Right lobe of liver (tissue), 6 donors: ENCODE data around the gene ZNF665. TPM values are rescaled to one million over a fixed set of nuclear protein-coding genes. Genes with fewer than 3 reads are reported as not detected.
"Not testable (repeated sequence)": the region's sequence is repeated elsewhere in the genome, so short reads cannot be mapped to it uniquely, and the experiment has no call there.

Experiments used
- ATAC-seq, 4 donors: fragments of 200-7000 bp; cut with Tn5 transposase; one replicate each; pipeline ENCODE4 v1.9.1; 2020; ENCODE audit warnings: mild to moderate bottlenecking in 4 of 4, moderate library complexity in 4 of 4
- DNase-seq, 3 donors: peaks; one replicate each; pipeline ENCODE4 v3.0.0-alpha.2; 2020
- H3K27ac ChIP-seq, 3 donors: fragments of 200-600 bp; one replicate each; pipeline ENCODE4 v1.8.0; 2022
- H3K27me3 ChIP-seq, 2 donors: fragments of 200-600 bp; one replicate each; pipeline ENCODE4 v1.8.0; 2022
- H3K36me3 ChIP-seq, 4 donors: fragments of 200-600 bp; sonication (generic) in 1 of 4; one replicate each; pipeline versions ENCODE4 v1.5.1 to v1.8.0; 2017 to 2022; ENCODE audit warnings: control low read depth in 1 of 4
- H3K4me1 ChIP-seq, 4 donors: fragments of 200-600 bp; sonication (generic) in 1 of 4; one replicate each; pipeline versions ENCODE4 v1.5.1 to v1.8.0; 2017 to 2022; ENCODE audit warnings: control low read depth in 1 of 4
- H3K4me3 ChIP-seq, 3 donors: fragments of 200-600 bp; one replicate each; pipeline ENCODE4 v1.8.0; 2022
- H3K9me3 ChIP-seq, 4 donors: fragments of 200-600 bp; sonication (generic) in 1 of 4; one replicate each; pipeline versions ENCODE4 v1.5.1 to v1.8.0; 2017 to 2022; ENCODE audit warnings: control low read depth in 1 of 4
- POLR2A ChIP-seq: fragments of 450-650 bp; IDR thresholded peaks from one replicate; pipeline ENCODE4 v1.6.1; 2017; ENCODE audit warnings: antibody characterized with exemption, mild to moderate bottlenecking
- WGBS: methylation state at CpG from one replicate; pipeline ENCODE4 v1.1.6; 2018; ENCODE audit warnings: low coverage, low lambda C conversion rate; ENCODE audit not compliant: insufficient coverage; ENCODE audit errors: missing lambda C conversion rate; 5-methylcytosine and 5-hydroxymethylcytosine counted together
- intact Hi-C, 2 donors: fragments of 100-400 bp; cut with DNase I; formaldehyde crosslinking; loops; one replicate each; pipeline versions ENCODE4 v1.11.2 to v1.14.1; 2022
- long read RNA-seq: library from polyadenylated mRNA; unstranded; transcript quantifications from one replicate; pipeline ENCODE4 v2.0.0, GENCODE V29; 2019
- total RNA-seq, 6 experiments: library from RNA; depleted of rRNA in 2 of 6; stranded (reverse); fragments of >200 nt in 2 of 6; fragmentation: NEBNext Ultra II Directional in 3 of 6; extraction: Animal tissue kit (Norgen Biotek cat#: 25700) in 3 of 6; gene quantifications; one replicate each; pipeline versions ENCODE4 v1.1.0 to v1.2.4, GENCODE V29; 2016 to 2023
- TF ChIP-seq, protein P1 (sequence below), 4 donors: fragments of 200-600 bp in 3 of 4; fragments of 450-650 bp in 1 of 4; IDR thresholded peaks; one replicate each; pipeline versions ENCODE4 v1.5.1 to v1.8.0; 2016 to 2022; ENCODE audit warnings: antibody characterized with exemption in 4 of 4, mild to moderate bottlenecking in 2 of 4
- donor health status: DM: no; HTN: yes; CAD: no.
- donor health status: DM: no; HTN: no; CAD: no.
- donor health status: DM: no; HTN: no; CAD: no.
- donor health status: DM: no; HTN: yes; CAD: no.
- donor health status: DM: no; HTN: yes; CAD: no.

The ZNF665 gene
- total RNA-seq: under 1 TPM in 5 of 6 experiments, not detected in 1; 0.09 to 0.47 (median 0.32) TPM
- long read RNA-seq: 0 reads

DNA sequence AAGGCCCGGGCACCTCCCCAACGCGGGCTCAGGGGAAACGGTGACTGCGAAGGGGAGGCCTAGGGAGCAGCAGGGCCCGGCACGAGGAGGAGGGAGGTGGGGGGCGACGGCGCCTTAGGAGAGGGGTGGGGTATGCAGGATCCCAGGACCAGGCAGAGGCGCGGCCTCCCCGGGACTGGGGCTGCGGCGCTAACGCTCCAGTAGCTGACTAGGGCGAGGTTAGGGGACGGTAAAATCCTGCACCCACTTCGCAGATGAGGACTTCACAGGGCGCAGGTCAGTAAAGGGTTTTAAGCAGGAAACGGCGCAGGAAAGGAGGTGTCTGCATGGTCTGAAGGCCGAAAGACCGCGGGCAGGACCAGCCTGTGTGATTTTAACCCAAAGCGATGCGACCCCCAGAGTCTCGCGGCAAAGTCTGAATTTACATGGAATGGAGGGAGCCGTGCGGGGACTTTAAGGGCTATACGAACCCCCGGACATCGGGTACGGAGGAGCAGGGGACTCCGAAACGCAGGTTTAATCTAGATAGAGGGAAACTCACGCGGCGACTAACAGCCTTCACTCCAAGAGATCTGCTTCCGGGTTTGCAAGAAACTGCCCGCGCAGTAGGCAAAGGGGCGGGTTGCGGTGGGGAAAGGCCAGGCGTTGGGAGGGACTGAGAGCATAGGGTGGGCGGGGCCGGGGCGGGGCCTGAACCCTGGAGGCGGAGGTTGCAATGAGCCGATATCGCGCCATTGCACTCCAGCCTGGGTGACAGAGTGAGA is at the start of gene ZNF665:
ZNF665 (minus strand) TSS at position 588 of the 764 bp plus-strand sequence. CDS start 10,460 bp downstream, outside the sequence.
- H3K27me3 ChIP-seq: no peaks in the 10 kb centered on the region
- intact Hi-C loops: no loop called here
- ATAC-seq: peak; percentile 64 to 75 (median 72)
- H3K4me1 ChIP-seq: peaks cover 0 to 4% (median 0%) of the 10 kb centered on the region in 4 donors
- peak; percentile 29 for TF ChIP-seq POLR2A
- TF ChIP-seq, protein P1, sequence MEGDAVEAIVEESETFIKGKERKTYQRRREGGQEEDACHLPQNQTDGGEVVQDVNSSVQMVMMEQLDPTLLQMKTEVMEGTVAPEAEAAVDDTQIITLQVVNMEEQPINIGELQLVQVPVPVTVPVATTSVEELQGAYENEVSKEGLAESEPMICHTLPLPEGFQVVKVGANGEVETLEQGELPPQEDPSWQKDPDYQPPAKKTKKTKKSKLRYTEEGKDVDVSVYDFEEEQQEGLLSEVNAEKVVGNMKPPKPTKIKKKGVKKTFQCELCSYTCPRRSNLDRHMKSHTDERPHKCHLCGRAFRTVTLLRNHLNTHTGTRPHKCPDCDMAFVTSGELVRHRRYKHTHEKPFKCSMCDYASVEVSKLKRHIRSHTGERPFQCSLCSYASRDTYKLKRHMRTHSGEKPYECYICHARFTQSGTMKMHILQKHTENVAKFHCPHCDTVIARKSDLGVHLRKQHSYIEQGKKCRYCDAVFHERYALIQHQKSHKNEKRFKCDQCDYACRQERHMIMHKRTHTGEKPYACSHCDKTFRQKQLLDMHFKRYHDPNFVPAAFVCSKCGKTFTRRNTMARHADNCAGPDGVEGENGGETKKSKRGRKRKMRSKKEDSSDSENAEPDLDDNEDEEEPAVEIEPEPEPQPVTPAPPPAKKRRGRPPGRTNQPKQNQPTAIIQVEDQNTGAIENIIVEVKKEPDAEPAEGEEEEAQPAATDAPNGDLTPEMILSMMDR (IDR thresholded peaks at IDR 0.05): no peak
- H3K27ac ChIP-seq: peak within 1 kb of the TSS in 1 of 3 donors; percentile 8
- peak within 1 kb of the TSS; percentile 50 to 54 (median 52) for H3K4me3 ChIP-seq
- 3% methylated on average over 38 of the region's 53 CpGs for WGBS
- peak; percentile 67 to 83 (median 76) for DNase-seq
- no peaks in the 10 kb centered on the region for H3K36me3 ChIP-seq
- H3K9me3 ChIP-seq: no peaks in the 10 kb centered on the region

DNA sequence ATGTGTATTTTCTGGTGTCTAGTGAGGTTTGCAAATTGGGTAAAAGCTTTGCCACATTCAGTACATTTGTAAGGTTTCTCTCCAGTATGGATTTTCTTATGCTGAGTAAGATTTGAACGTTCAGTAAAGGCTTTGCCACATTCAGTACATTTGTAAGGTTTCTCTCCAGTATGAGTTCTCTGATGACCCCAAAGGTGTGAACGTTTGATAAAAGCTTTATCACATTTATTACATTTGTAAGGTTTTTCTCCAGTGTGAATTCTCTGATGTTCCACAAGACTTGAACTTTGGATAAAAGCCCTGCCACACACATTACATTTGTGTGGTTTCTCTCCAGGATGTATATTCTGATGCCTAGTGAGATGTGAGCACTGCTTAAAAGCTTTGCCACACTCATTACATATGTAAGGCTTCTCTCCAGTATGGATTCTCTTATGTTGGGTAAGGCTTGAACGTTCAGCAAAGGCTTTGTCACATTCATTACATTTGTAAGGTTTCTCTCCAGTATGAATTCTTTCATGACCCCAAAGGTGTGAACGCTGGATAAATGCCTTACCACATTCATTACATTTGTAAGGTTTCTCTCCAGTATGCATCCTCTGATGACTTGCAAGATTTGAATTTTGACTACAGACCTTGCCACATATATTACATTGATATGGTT is 44.1 kb upstream of the ZNF665 start:
- Histone ChIP-seq H3K9me3 (peaks cover 0 to 43% (median 15%) of the 10 kb centered on the region in 4 donors), H3K4me3 (no peak overlapping the region), H3K4me1 (no peaks in the 10 kb centered on the region), H3K27me3 (no peaks in the 10 kb centered on the region), H3K27ac (no peak overlapping the region), H3K36me3 (no peaks in the 10 kb centered on the region)
- TF ChIP-seq POLR2A: no peak
- TF ChIP-seq, protein P1 (IDR thresholded peaks at IDR 0.05): no peak
- no peak for ATAC-seq
- DNase-seq: no peak
- 76% methylated on average over 4 of the region's 4 CpGs for WGBS
- intact Hi-C loops: no loop called here

DNA sequence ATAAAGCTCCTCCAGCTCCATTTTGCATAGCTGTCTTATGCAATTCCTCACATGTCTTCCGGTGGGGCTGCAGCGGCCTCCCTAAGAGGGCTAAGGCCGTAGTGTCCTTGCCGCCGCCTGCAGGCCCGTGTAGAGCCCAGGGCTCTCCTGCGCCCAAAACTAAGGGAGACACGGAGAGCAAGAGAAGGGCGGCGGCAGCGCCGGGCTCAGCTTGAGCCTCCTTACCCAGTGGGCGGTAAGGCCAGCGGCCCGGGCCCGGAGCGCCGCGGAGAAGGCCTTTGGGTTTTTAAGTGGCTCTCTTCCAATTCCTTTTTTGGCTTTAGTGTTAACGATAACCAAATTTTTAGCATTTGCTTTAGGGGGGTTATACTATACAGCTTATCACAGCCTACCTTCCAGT is 31.4 kb upstream of the ZNF665 start:
- no peaks in the 10 kb centered on the region for H3K27me3 ChIP-seq
- no peaks in the 10 kb centered on the region for H3K4me1 ChIP-seq
- H3K36me3 ChIP-seq: no peaks in the 10 kb centered on the region
- ATAC-seq (no peak), DNase-seq (no peak)
- H3K27ac ChIP-seq: no peak overlapping the region
- no peak overlapping the region for H3K4me3 ChIP-seq
- 86% methylated on average over 6 of the region's 20 CpGs for WGBS
- TF ChIP-seq, protein P1 (IDR thresholded peaks at IDR 0.05): no peak
- no peak for TF ChIP-seq POLR2A
- intact Hi-C loops: no loop called here
- H3K9me3 ChIP-seq: peaks cover 0 to 32% (median 13%) of the 10 kb centered on the region in 4 donors

DNA sequence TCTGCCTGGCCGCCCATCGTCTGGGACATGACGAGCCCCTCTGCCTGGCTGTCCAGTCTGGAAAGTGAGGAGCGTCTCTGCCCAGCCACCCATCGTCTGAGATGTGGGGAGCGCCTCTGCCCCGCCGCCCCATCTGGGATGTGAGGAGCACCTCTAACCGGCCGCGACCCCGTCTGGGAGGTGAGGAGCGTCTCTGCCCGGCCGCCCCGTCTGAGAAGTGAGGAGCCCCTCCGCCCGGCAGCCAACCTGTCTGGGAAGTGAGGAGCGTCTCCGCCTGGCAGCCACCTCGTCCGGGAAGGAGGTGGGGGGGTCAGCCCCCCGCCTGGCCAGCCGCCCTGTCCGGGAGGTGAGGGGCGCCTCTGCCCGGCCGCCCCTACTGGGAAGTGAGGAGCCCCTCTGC is 29.6 kb upstream of the ZNF665 start:
- H3K4me1 ChIP-seq, ATAC-seq, H3K4me3 ChIP-seq, H3K27me3 ChIP-seq, H3K27ac ChIP-seq, H3K36me3 ChIP-seq, DNase-seq, intact Hi-C loops: not testable (repeated sequence)
- peaks cover 0 to 30% (median 19%) of the 10 kb centered on the region in 4 donors for H3K9me3 ChIP-seq
- WGBS: no CpG with 5 or more reads among the region's 28 CpGs
